ENCODE measurements around the gene COX17. TPM values are rescaled to one million over a fixed set of nuclear protein-coding genes. Genes with fewer than 3 reads are reported as not detected.
A peak's percentile ranks its signal among the peaks of the same experiment; 100 is the strongest.

The COX17 gene
- total RNA-seq, 1 donor from 2014 or later, result 165 TPM

- Histone ChIP-seq H3K36me3 (no peaks in the 10 kb centered on the region), H3K27me3 (ENCODE audit: low read depth) (no peaks in the 10 kb centered on the region), H3K9me3 (replicated peaks) (no peaks in the 10 kb centered on the region), H3K4me1 (peaks cover 67% of the 10 kb centered on the region), H3K4me3 (no peak overlapping the region), H3K27ac (replicated peaks) (peak overlapping the region; percentile 69)
- TF ChIP-seq CTCF (IDR thresholded peaks at IDR 0.05; ENCODE audit: borderline replicate concordance), result no peak
- peak; percentile 39 for DNase-seq
- intact Hi-C loops (cut with micrococcal nuclease), result no loop called here
Measured at GRCh38 chr3:119627461-119627860, 49.7 kb downstream of the COX17 start.

GRCh38 chr3:119626196-119626595, 51.0 kb downstream of the COX17 start:
- H3K4me1 ChIP-seq, result peaks cover 59% of the 10 kb centered on the region
- no peaks in the 10 kb centered on the region for H3K36me3 ChIP-seq
- no peak for TF ChIP-seq CTCF (IDR thresholded peaks at IDR 0.05; ENCODE audit: borderline replicate concordance)
- intact Hi-C loops (cut with micrococcal nuclease), result no loop called here
- H3K4me3 ChIP-seq, result no peak overlapping the region
- no peaks in the 10 kb centered on the region for H3K9me3 ChIP-seq (replicated peaks)
- no peak overlapping the region for H3K27ac ChIP-seq (replicated peaks)
- DNase-seq, result no peak
- no peaks in the 10 kb centered on the region for H3K27me3 ChIP-seq (ENCODE audit: low read depth)

GRCh38 chr3:119625451-119626153, 51.6 kb downstream of the COX17 start:
- no peak for TF ChIP-seq CTCF (IDR thresholded peaks at IDR 0.05; ENCODE audit: borderline replicate concordance)
- no peak for DNase-seq
- Histone ChIP-seq H3K9me3 (replicated peaks) (no peaks in the 10 kb centered on the region), H3K27ac (replicated peaks) (peak overlapping the region; percentile 12), H3K27me3 (ENCODE audit: low read depth) (no peaks in the 10 kb centered on the region), H3K4me1 (peaks cover 53% of the 10 kb centered on the region), H3K36me3 (no peaks in the 10 kb centered on the region), H3K4me3 (no peak overlapping the region)
- intact Hi-C loops (cut with micrococcal nuclease), result no loop called here

- Histone ChIP-seq H3K27me3 (ENCODE audit: low read depth) (no peaks in the 10 kb centered on the region), H3K36me3 (no peaks in the 10 kb centered on the region), H3K27ac (replicated peaks) (no peak overlapping the region), H3K4me1 (peaks cover 39% of the 10 kb centered on the region), H3K9me3 (replicated peaks) (no peaks in the 10 kb centered on the region), H3K4me3 (no peak overlapping the region)
- intact Hi-C loops (cut with micrococcal nuclease), result no loop called here
- no peak for DNase-seq
- no peak for TF ChIP-seq CTCF (IDR thresholded peaks at IDR 0.05; ENCODE audit: borderline replicate concordance)
Measured at GRCh38 chr3:119624002-119624720, 53.0 kb downstream of the COX17 start.

GRCh38 chr3:119620899-119621298, 56.3 kb downstream of the COX17 start:
- intact Hi-C loops (cut with micrococcal nuclease), result no loop called here

More at GRCh38 chr3:119620899-119621298, 56.3 kb downstream of the COX17 start:
- TF ChIP-seq CTCF (IDR thresholded peaks at IDR 0.05; ENCODE audit: borderline replicate concordance), result no peak
- Histone ChIP-seq H3K36me3 (no peaks in the 10 kb centered on the region), H3K9me3 (replicated peaks) (no peaks in the 10 kb centered on the region), H3K27ac (replicated peaks) (no peak overlapping the region), H3K27me3 (ENCODE audit: low read depth) (no peaks in the 10 kb centered on the region), H3K4me3 (no peak overlapping the region), H3K4me1 (peaks cover 7% of the 10 kb centered on the region)
- DNase-seq, result no peak

Other genes starting within 250 kb of the COX17 start
- 12.2 TPM for gene TMEM39A, start 213.8 kb downstream of the COX17 start, total RNA-seq
- gene POGLUT1, start 208.4 kb downstream of the COX17 start, total RNA-seq, result 5.1 TPM
- gene TIMMDC1, start 178.9 kb downstream of the COX17 start, total RNA-seq, result 302 TPM
- gene CD80, start 117.8 kb downstream of the COX17 start, total RNA-seq, result not detected
- 9.8 TPM for gene ADPRH, start 97.9 kb downstream of the COX17 start, total RNA-seq
- 2.8 TPM for gene PLA1A, start 79.5 kb downstream of the COX17 start, total RNA-seq
- 512 TPM for gene POPDC2, start 16.8 kb downstream of the COX17 start, total RNA-seq
- gene CFAP91, start 25.6 kb upstream of the COX17 start, total RNA-seq, result 0.44 TPM
- not detected for gene NR1I2, start 104.7 kb upstream of the COX17 start, total RNA-seq

Measured in left ventricle myocardium inferior (tissue), 1 donor.